NOMO-1 treated with DMSO at 0.1 percent for 48 hours (cell line): ENCODE measurements around the gene MRPL43.
A peak's percentile ranks its signal among the peaks of the same experiment; 100 is the strongest.
"Not testable (repeated sequence)": the region's sequence is repeated elsewhere in the genome, so short reads cannot be mapped to it uniquely, and the experiment has no call there.

Experiments used
- DNase-seq: peaks from one replicate; lab custom pipeline; 2025; ENCODE audit not compliant: unreplicated experiment; lab: John Stamatoyannopoulos, UW

The MRPL43 gene

GRCh38 chr10:100986952-100987684, at the start of gene MRPL43, which contains the start of gene TWNK:
MRPL43 (minus strand) TSS chr10:100987497; CDS start chr10:100987443, 54 bp downstream.
TWNK (plus strand) TSS chr10:100987543; CDS start chr10:100988211, 668 bp downstream.
- peak; percentile 71 for DNase-seq

- no peak for DNase-seq
Observed at GRCh38 chr10:101036726-101037125, 49.4 kb upstream of the MRPL43 start.

- no peak for DNase-seq
Observed at GRCh38 chr10:101035916-101036702, 48.8 kb upstream of the MRPL43 start.

GRCh38 chr10:101035314-101035713, 48.0 kb upstream of the MRPL43 start:
- DNase-seq: no peak

GRCh38 chr10:101034404-101034803, 47.1 kb upstream of the MRPL43 start:
- DNase-seq: not testable (repeated sequence)

GRCh38 chr10:101033276-101033675, 46.0 kb upstream of the MRPL43 start:
- no peak for DNase-seq

GRCh38 chr10:101032637-101033224, 45.4 kb upstream of the MRPL43 start:
- peak; percentile 51 for DNase-seq

GRCh38 chr10:101031796-101032636, 44.7 kb upstream of the MRPL43 start:
- DNase-seq: peak; percentile 61

GRCh38 chr10:101031128-101031795, 44.0 kb upstream of the MRPL43 start, which contains the start of the genes PDZD7 and SFXN3:
PDZD7 (minus strand) TSS chr10:101031129; CDS start chr10:101030219, 910 bp downstream.
SFXN3 (plus strand) TSS chr10:101031234; CDS start chr10:101034695, 3,461 bp downstream.
- peak; percentile 79 for DNase-seq

- no peak for DNase-seq
Observed at GRCh38 chr10:101030496-101031127, 43.3 kb upstream of the MRPL43 start.

GRCh38 chr10:101029520-101030295, 42.4 kb upstream of the MRPL43 start:
- DNase-seq: no peak

- DNase-seq: peak; percentile 14
Observed at GRCh38 chr10:101028446-101029337, 41.4 kb upstream of the MRPL43 start.

GRCh38 chr10:101027106-101027720, 39.9 kb upstream of the MRPL43 start:
- no peak for DNase-seq

GRCh38 chr10:101022967-101023705, 35.8 kb upstream of the MRPL43 start:
- no peak for DNase-seq

GRCh38 chr10:101021692-101022251, 34.5 kb upstream of the MRPL43 start:
- DNase-seq: no peak

GRCh38 chr10:101021239-101021638, 33.9 kb upstream of the MRPL43 start:
- no peak for DNase-seq
